ENCODE results near the gene FXYD4. TPM values are rescaled to one million over a fixed set of nuclear protein-coding genes. Genes with fewer than 3 reads are reported as not detected.
"Not testable (repeated sequence)": the region's sequence is repeated elsewhere in the genome, so short reads cannot be mapped to it uniquely, and the experiment has no call there.

Gene FXYD4
- total RNA-seq, 1 donor from 2014 or later: not detected

DNA sequence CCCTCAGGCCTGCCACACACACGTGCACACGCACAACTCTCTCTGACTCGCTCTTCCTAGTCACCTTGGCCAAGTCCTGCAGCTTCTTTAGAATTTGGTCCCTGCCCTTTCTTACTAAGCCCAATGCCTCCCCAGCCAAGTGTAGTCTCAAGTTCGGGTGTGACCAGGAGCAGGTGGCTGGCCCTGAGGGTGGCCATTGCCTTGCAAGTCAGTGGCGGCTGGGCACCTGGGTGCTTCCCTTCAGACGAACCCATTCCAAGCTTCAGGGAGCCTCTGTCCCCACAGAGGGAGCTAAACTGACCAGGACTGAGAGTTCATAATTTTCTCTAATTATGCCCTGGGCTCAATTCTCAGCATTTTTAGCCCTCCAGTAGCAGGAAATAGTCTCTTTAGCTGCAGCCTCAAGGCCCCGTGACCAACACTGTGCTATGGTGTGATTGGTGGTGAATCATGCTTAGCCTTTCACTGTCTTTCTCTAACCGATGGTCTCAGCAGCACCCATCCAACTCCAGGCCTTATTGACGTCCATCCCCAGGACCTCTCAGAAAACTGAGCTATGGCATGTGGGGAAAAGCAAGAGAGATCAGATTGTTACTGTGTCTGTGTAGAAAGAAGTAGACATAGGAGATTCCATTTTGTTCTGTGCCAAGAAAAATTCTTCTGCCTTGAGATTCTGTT is 34.7 kb upstream of the FXYD4 start:
- Mint-ChIP-seq H3K9me3 (no peaks in the 10 kb centered on the region), H3K27me3 (ENCODE audit: low read depth) (peaks cover 15% of the 10 kb centered on the region), H3K4me3 (ENCODE audit: low read depth) (no peak overlapping the region), H3K4me1 (ENCODE audit: low read depth) (peaks cover 22% of the 10 kb centered on the region), H3K36me3 (ENCODE audit: low read depth) (peaks cover 4% of the 10 kb centered on the region), H3K27ac (no peak overlapping the region)
- intact Hi-C loops (cut with micrococcal nuclease): no loop called here
- DNase-seq (ENCODE audit: low spot score): no peak

- H3K4me3 Mint-ChIP-seq (ENCODE audit: low read depth); H3K36me3 Mint-ChIP-seq (ENCODE audit: low read depth); intact Hi-C loops (cut with micrococcal nuclease); DNase-seq (ENCODE audit: low spot score); H3K27ac Mint-ChIP-seq; H3K9me3 Mint-ChIP-seq: not testable (repeated sequence)
- H3K27me3 Mint-ChIP-seq (ENCODE audit: low read depth): peaks cover 15% of the 10 kb centered on the region
- peaks cover 15% of the 10 kb centered on the region for H3K4me1 Mint-ChIP-seq (ENCODE audit: low read depth)
These were observed 33.9 kb upstream of the FXYD4 start for GRCh38 chr10:43337536-43337935.

- Mint-ChIP-seq H3K36me3 (ENCODE audit: low read depth) (peaks cover 3% of the 10 kb centered on the region), H3K9me3 (no peaks in the 10 kb centered on the region), H3K27me3 (ENCODE audit: low read depth) (peaks cover 15% of the 10 kb centered on the region), H3K27ac (no peak overlapping the region), H3K4me1 (ENCODE audit: low read depth) (peaks cover 10% of the 10 kb centered on the region), H3K4me3 (ENCODE audit: low read depth) (no peak overlapping the region)
- DNase-seq (ENCODE audit: low spot score): no peak
- intact Hi-C loops (cut with micrococcal nuclease): no loop called here
These were observed 33.3 kb upstream of the FXYD4 start for GRCh38 chr10:43338117-43338516.

- intact Hi-C loops (cut with micrococcal nuclease): no loop called here
- DNase-seq (ENCODE audit: low spot score): no peak
- Mint-ChIP-seq H3K4me3 (ENCODE audit: low read depth) (no peak overlapping the region), H3K36me3 (ENCODE audit: low read depth) (no peaks in the 10 kb centered on the region), H3K4me1 (ENCODE audit: low read depth) (peaks cover 9% of the 10 kb centered on the region), H3K27ac (no peak overlapping the region), H3K9me3 (no peaks in the 10 kb centered on the region), H3K27me3 (ENCODE audit: low read depth) (peaks cover 15% of the 10 kb centered on the region)
These were observed 32.3 kb upstream of the FXYD4 start for GRCh38 chr10:43339136-43339535.

DNA sequence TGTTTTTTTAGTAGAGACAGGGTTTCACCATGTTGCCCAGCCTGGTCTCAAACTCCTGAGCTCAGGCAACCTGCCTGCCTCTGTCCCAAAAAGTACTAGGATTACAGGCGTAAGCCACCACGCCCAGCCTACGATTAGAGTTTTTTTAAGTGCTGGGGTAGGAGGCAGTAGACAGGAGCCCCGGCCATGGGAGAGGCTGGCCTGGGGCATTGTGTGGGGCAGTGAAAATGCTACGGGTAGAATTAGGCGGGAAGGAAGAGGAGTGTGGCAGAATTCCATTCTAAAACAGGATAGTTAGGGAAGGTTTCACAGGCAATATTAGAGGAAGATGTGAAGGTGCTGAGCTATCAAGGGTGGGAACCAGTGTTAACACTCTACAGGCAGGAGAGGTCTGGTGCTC is 31.3 kb upstream of the FXYD4 start:
- Mint-ChIP-seq H3K4me1 (ENCODE audit: low read depth) (peaks cover 12% of the 10 kb centered on the region), H3K9me3 (no peaks in the 10 kb centered on the region), H3K27ac (no peak overlapping the region), H3K36me3 (ENCODE audit: low read depth) (no peaks in the 10 kb centered on the region), H3K4me3 (ENCODE audit: low read depth) (no peak overlapping the region), H3K27me3 (ENCODE audit: low read depth) (peaks cover 15% of the 10 kb centered on the region)
- intact Hi-C loops (cut with micrococcal nuclease): no loop called here
- DNase-seq (ENCODE audit: low spot score): no peak

- Mint-ChIP-seq H3K27ac (no peak overlapping the region), H3K4me1 (ENCODE audit: low read depth) (peaks cover 12% of the 10 kb centered on the region), H3K27me3 (ENCODE audit: low read depth) (peaks cover 15% of the 10 kb centered on the region), H3K4me3 (ENCODE audit: low read depth) (no peak overlapping the region), H3K9me3 (no peaks in the 10 kb centered on the region), H3K36me3 (ENCODE audit: low read depth) (no peaks in the 10 kb centered on the region)
- DNase-seq (ENCODE audit: low spot score): no peak
- intact Hi-C loops (cut with micrococcal nuclease): no loop called here
These were observed 30.8 kb upstream of the FXYD4 start for GRCh38 chr10:43340619-43341018.

DNA sequence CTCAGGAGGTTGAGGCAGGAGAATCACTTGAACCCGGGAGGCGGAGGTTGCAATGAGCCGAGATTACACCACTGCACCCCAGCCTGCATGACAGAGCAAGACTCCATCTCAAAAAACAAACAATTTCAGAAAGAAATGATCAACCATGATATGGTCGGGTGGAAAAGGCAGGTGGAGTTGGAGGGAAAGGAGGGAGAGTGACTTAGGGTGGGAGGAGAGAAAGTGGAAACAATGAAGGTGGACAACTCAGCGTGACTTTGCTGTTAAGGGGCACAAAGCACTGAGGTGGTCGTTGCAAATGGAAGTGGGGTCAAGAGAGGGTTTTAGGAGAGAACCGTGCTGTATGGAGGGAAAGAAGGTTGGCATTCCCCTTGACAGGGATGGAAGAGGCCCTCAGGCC is 30.0 kb upstream of the FXYD4 start:
- no peaks in the 10 kb centered on the region for H3K9me3 Mint-ChIP-seq
- peaks cover 12% of the 10 kb centered on the region for H3K4me1 Mint-ChIP-seq (ENCODE audit: low read depth)
- H3K4me3 Mint-ChIP-seq (ENCODE audit: low read depth): no peak overlapping the region
- DNase-seq (ENCODE audit: low spot score): no peak
- peaks cover 15% of the 10 kb centered on the region for H3K27me3 Mint-ChIP-seq (ENCODE audit: low read depth)
- no peaks in the 10 kb centered on the region for H3K36me3 Mint-ChIP-seq (ENCODE audit: low read depth)
- H3K27ac Mint-ChIP-seq: no peak overlapping the region
- intact Hi-C loops (cut with micrococcal nuclease): no loop called here

- no peak overlapping the region for H3K4me3 Mint-ChIP-seq (ENCODE audit: low read depth)
- peaks cover 13% of the 10 kb centered on the region for H3K27me3 Mint-ChIP-seq (ENCODE audit: low read depth)
- H3K36me3 Mint-ChIP-seq (ENCODE audit: low read depth): no peaks in the 10 kb centered on the region
- no peaks in the 10 kb centered on the region for H3K9me3 Mint-ChIP-seq
- intact Hi-C loops (cut with micrococcal nuclease): no loop called here
- H3K4me1 Mint-ChIP-seq (ENCODE audit: low read depth): peaks cover 13% of the 10 kb centered on the region
- no peak for DNase-seq (ENCODE audit: low spot score)
- no peak overlapping the region for H3K27ac Mint-ChIP-seq
These were observed 28.9 kb upstream of the FXYD4 start for GRCh38 chr10:43342279-43343125.

GRCh38 chr10:43343126-43343525 is 28.3 kb upstream of the FXYD4 start:
- Mint-ChIP-seq H3K9me3 (no peaks in the 10 kb centered on the region), H3K36me3 (ENCODE audit: low read depth) (no peaks in the 10 kb centered on the region), H3K4me1 (ENCODE audit: low read depth) (peaks cover 16% of the 10 kb centered on the region), H3K27me3 (ENCODE audit: low read depth) (peaks cover 13% of the 10 kb centered on the region), H3K4me3 (ENCODE audit: low read depth) (no peak overlapping the region), H3K27ac (no peak overlapping the region)
- DNase-seq (ENCODE audit: low spot score): no peak
- intact Hi-C loops (cut with micrococcal nuclease): no loop called here

DNA sequence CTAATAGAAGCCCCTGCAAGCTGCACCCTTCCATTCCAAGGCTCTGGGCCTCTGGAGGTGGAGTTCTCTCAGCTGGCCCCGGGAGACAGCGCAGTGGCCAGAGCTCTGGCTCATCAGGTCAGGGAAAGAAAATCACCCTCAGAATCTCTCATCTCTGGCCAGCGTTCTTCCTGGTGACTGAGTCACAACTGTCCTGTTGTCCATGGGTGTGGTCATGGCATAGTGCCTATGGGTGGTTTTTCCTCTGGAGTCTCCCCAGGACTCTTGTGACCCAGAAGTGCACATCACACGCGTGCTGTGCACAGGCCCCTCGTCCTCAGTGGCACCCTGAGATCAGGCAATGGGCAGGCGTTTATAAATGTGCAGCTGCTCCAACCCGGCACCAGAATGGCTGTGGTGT is 27.4 kb upstream of the FXYD4 start:
- Mint-ChIP-seq H3K4me3 (ENCODE audit: low read depth) (no peak overlapping the region), H3K36me3 (ENCODE audit: low read depth) (no peaks in the 10 kb centered on the region), H3K9me3 (no peaks in the 10 kb centered on the region), H3K4me1 (ENCODE audit: low read depth) (peaks cover 22% of the 10 kb centered on the region), H3K27me3 (ENCODE audit: low read depth) (peaks cover 16% of the 10 kb centered on the region), H3K27ac (no peak overlapping the region)
- intact Hi-C loops (cut with micrococcal nuclease): no loop called here
- DNase-seq (ENCODE audit: low spot score): no peak

DNA sequence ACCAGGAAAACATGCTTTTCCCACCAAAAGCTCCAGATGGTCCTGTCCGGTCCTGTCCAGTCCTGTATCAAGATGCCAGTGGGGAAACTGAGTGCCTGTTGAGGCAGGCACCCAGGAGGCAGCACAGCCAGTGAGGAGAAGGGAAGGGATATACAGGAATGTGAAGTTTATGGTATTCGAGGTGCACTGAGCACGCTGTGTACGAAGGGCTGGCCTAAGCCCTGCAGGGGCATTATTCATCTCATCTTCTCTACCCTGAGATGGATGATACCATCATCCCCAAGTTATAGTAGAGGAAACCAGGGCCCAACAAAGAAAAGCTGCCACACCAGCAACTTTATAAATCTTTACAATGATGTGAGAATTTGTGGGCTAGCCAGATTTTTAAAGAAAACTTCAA is 23.4 kb upstream of the FXYD4 start:
- intact Hi-C loops (cut with micrococcal nuclease): loop anchor here (1.0 kb wide), 4 partner anchors 54 to 143 kb away; no protein-coding TSS in a partner anchor
- DNase-seq (ENCODE audit: low spot score): no peak
- H3K4me3 Mint-ChIP-seq (ENCODE audit: low read depth): no peak overlapping the region
- H3K36me3 Mint-ChIP-seq (ENCODE audit: low read depth): no peaks in the 10 kb centered on the region
- H3K4me1 Mint-ChIP-seq (ENCODE audit: low read depth): peaks cover 24% of the 10 kb centered on the region
- no peak overlapping the region for H3K27ac Mint-ChIP-seq
- no peaks in the 10 kb centered on the region for H3K9me3 Mint-ChIP-seq
- H3K27me3 Mint-ChIP-seq (ENCODE audit: low read depth): peaks cover 8% of the 10 kb centered on the region

GRCh38 chr10:43348511-43349312 is 22.7 kb upstream of the FXYD4 start:
- Mint-ChIP-seq H3K36me3 (ENCODE audit: low read depth) (no peaks in the 10 kb centered on the region), H3K27me3 (ENCODE audit: low read depth) (peaks cover 8% of the 10 kb centered on the region), H3K4me1 (ENCODE audit: low read depth) (peaks cover 26% of the 10 kb centered on the region), H3K27ac (peak overlapping the region; percentile 2), H3K9me3 (no peaks in the 10 kb centered on the region), H3K4me3 (ENCODE audit: low read depth) (no peak overlapping the region)
- intact Hi-C loops (cut with micrococcal nuclease): loop anchor here (1.0 kb wide), 4 partner anchors 54 to 143 kb away; no protein-coding TSS in a partner anchor
- DNase-seq (ENCODE audit: low spot score): peak; percentile 82
